GM12878 (cell line): ENCODE results near the gene SLC11A2. TPM values are rescaled to one million over a fixed set of nuclear protein-coding genes. Genes with fewer than 3 reads are reported as not detected.

Experiments used
- ATAC-seq: fragments of 200-7000 bp; cut with Tn5 transposase; 3 replicates; pipeline ENCODE4 v1.9.1; 2020; ENCODE audit warnings: mild to moderate bottlenecking, moderate library complexity
- BruUV-seq: library from RNA; stranded (reverse); fragments of 400-500 nt; replicated peaks from 2 replicates; lab custom pipeline; 2021; lab: Mats Ljungman, UMichigan
- CTCF ChIA-PET: fragments of 300-600 bp; sonication (Branson Sonifier 250); formaldehyde crosslinking; extraction: SDS; loops from one replicate; lab custom pipeline; 2021; ENCODE audit warnings: inconsistent platforms; lab: Yijun Ruan, JAX
- POLR2A ChIA-PET: fragments of 350-600 bp; formaldehyde crosslinking; extraction: SDS; loops from one replicate; lab custom pipeline; 2021; ENCODE audit warnings: inconsistent platforms; lab: Charles Lee
- RAD21 ChIA-PET: fragments of 300-600 bp; sonication (Branson Sonifier 250); formaldehyde crosslinking; loops from one replicate; lab custom pipeline; 2023; ENCODE audit warnings: antibody characterized with exemption; ENCODE audit not compliant: unreplicated experiment; lab: Charles Lee
- SMC1A ChIA-PET: fragments of 300-600 bp; sonication (Branson Sonifier 250); formaldehyde crosslinking; loops from one replicate; lab custom pipeline; 2023; ENCODE audit not compliant: unreplicated experiment, uncharacterized antibody; lab: Charles Lee
- DNase-seq: peaks from one replicate; pipeline ENCODE4 v3.0.0-alpha.2; 2011; ENCODE audit warnings: low read depth, low spot score
- FAIRE-seq: peaks from 3 replicates; lab custom pipeline; 2011; peaks lifted over from hg19 to GRCh38; lab: Jason Lieb, UNC
- H2AFZ ChIP-seq: 2 replicates; pipeline ENCODE4 v1.6.0; 2011; ENCODE audit warnings: low read depth, low read length, control low read depth; ENCODE audit not compliant: control insufficient read depth
- H3K27ac ChIP-seq: 2 replicates; pipeline ENCODE4 v1.5.1; 2011; ENCODE audit warnings: control low read depth; ENCODE audit not compliant: control insufficient read depth, insufficient read depth
- H3K27me3 ChIP-seq, 2 experiments: replicated peaks in 1 of 2; 2 replicates each; pipeline versions ENCODE4 v1.6.0 to v1.6.1; 2011; ENCODE audit warnings: low read length in 1 of 2; ENCODE audit not compliant: control insufficient read depth in 2 of 2, insufficient read depth in 2 of 2
- H3K36me3 ChIP-seq, 2 experiments: 2 replicates each; pipeline ENCODE4 v1.5.1; 2011; ENCODE audit warnings: low read length in 1 of 2; ENCODE audit not compliant: control insufficient read depth in 2 of 2, insufficient read depth in 2 of 2
- H3K4me1 ChIP-seq: 2 replicates; pipeline ENCODE4 v1.6.1; 2011; ENCODE audit warnings: mild to moderate bottlenecking, low read length, moderate library complexity, mixed read lengths; ENCODE audit not compliant: control insufficient read depth, insufficient read depth
- H3K4me2 ChIP-seq: 2 replicates; pipeline ENCODE4 v1.6.0; 2011; ENCODE audit warnings: control low read depth; ENCODE audit not compliant: control insufficient read depth, insufficient read depth
- H3K4me3 ChIP-seq: fragments of 200-600 bp; sonication (generic); 2 replicates; pipeline ENCODE4 v1.5.1; 2016
- H3K79me2 ChIP-seq: 2 replicates; pipeline ENCODE4 v1.6.0; 2011; ENCODE audit warnings: low read length; ENCODE audit not compliant: control insufficient read depth, insufficient read depth
- H3K9ac ChIP-seq: 2 replicates; pipeline ENCODE4 v1.8.0; 2011; ENCODE audit warnings: low read length, control low read depth, mixed read lengths; ENCODE audit not compliant: control insufficient read depth, insufficient read depth
- H3K9me3 ChIP-seq: replicated peaks from 3 replicates; pipeline ENCODE4 v1.5.1; 2011; ENCODE audit warnings: mild to moderate bottlenecking, low read length; ENCODE audit not compliant: control insufficient read depth, insufficient read depth
- H4K20me1 ChIP-seq: 2 replicates; pipeline ENCODE4 v1.6.0; 2011; ENCODE audit not compliant: control insufficient read depth, insufficient read depth
- NFIC ChIP-seq: IDR thresholded peaks from 2 replicates; pipeline ENCODE4 v1.6.1; 2012; ENCODE audit warnings: low read depth, mild to moderate bottlenecking, inconsistent platforms, low read length, moderate library complexity
- REST ChIP-seq: IDR thresholded peaks from 2 replicates; pipeline ENCODE4 v1.6.1; 2012; ENCODE audit warnings: mild to moderate bottlenecking, low read depth, low read length
- SMAD1 ChIP-seq: fragments of 450-650 bp; IDR thresholded peaks from 2 replicates; pipeline ENCODE4 v1.6.1; 2018; ENCODE audit warnings: mild to moderate bottlenecking, low read depth; ENCODE audit not compliant: partially characterized antibody
- SMARCA5 ChIP-seq: fragments of 450-650 bp; IDR thresholded peaks from 2 replicates; pipeline ENCODE4 v1.6.1; 2017; ENCODE audit warnings: mild to moderate bottlenecking
- TCF12 ChIP-seq: IDR thresholded peaks from 2 replicates; pipeline ENCODE4 v1.6.1; 2011; ENCODE audit warnings: low read depth, mild to moderate bottlenecking, low read length
- USF1 ChIP-seq: IDR thresholded peaks from 2 replicates; pipeline ENCODE4 v1.6.1; 2011; ENCODE audit warnings: borderline replicate concordance, low read depth, mild to moderate bottlenecking, moderate library complexity, mixed read lengths, low read length; ENCODE audit not compliant: insufficient read depth; ENCODE audit errors: extremely low read length
- ZBTB40 ChIP-seq: fragments of 450-650 bp; IDR thresholded peaks from 2 replicates; pipeline ENCODE4 v1.6.1; 2016; ENCODE audit warnings: mild to moderate bottlenecking, moderate library complexity, borderline replicate concordance
- WGBS: methylation state at CpG from one replicate; pipeline ENCODE4 v1.1.6; 2016; ENCODE audit warnings: low lambda C conversion rate; ENCODE audit not compliant: insufficient replicate concordance, insufficient coverage; ENCODE audit errors: missing lambda C conversion rate; 5-methylcytosine and 5-hydroxymethylcytosine counted together
- in situ Hi-C: fragments of 300-500 bp; cut with MboI; formaldehyde crosslinking; loops from 9 replicates; pipeline ENCODE4 v1.14.3; 2018; ENCODE audit warnings: mixed read lengths
- intact Hi-C: fragments of 100-400 bp; cut with micrococcal nuclease; formaldehyde crosslinking; loops from one replicate; pipeline ENCODE4 v1.14.2; 2022; ENCODE audit not compliant: unreplicated experiment
- polyA plus RNA-seq, 11 experiments: library from polyadenylated mRNA; depleted of rRNA in 4 of 11; unstranded in 6 of 11; stranded (reverse) in 5 of 11; fragments of >200 nt; fragmentation: Nextera tagmentation in 4 of 11; fragmentation: Illumina TruSeq in 1 of 11; extraction: Ambion mirVana in 4 of 11; extraction: Trizol in 1 of 11; gene quantifications; 1 replicate in 1 of 11; 2 replicates in 10 of 11; pipeline versions ENCODE4 v1.2.1 to v1.2.3, GENCODE V29; 2011 to 2016; ENCODE audit warnings: inconsistent platforms in 2 of 11, missing spikeins in 2 of 11, low read depth in 1 of 11
- total RNA-seq, 4 experiments: library from RNA; depleted of rRNA in 3 of 4; stranded (reverse); fragments of >200 nt in 3 of 4; fragmentation: Illumina TruSeq in 1 of 4; extraction: Trizol in 1 of 4; gene quantifications; 2 replicates each; pipeline versions ENCODE4 v1.2.1 to v1.2.3, GENCODE V29; 2013 to 2021

The SLC11A2 gene
- total and polyA plus RNA-seq, 10 of the 15 experiments (the other 5 are each of a cell fraction or from before 2014, with no cell fraction given), result 6.2 to 29.4 (median 15.6) TPM

GRCh38 chr12:51070004-51070403, 43.8 kb upstream of the SLC11A2 start:
- in situ Hi-C loops (no loop called here), intact Hi-C loops (no loop called here)
- Histone ChIP-seq H3K27ac (no peak overlapping the region), H3K4me2 (no peak overlapping the region), H4K20me1 (no peaks in the 10 kb centered on the region), H2AFZ (no peak overlapping the region), H3K79me2 (no peaks in the 10 kb centered on the region), H3K36me3 (peaks cover 2% of the 10 kb centered on the region in 2 experiments; a peak in 3 of 4 replicates), H3K9me3 (no peaks in the 10 kb centered on the region), H3K27me3 (no peaks in the 10 kb centered on the region), H3K9ac (no peak overlapping the region), H3K4me1 (no peaks in the 10 kb centered on the region), H3K4me3 (no peak overlapping the region)
- SMC1A ChIA-PET, result no interaction called here
- RAD21 ChIA-PET, result no interaction called here
- ATAC-seq (no peak), FAIRE-seq (no peak), DNase-seq (no peak)
- TF ChIP-seq SMARCA5 (no peak), REST (no peak), TCF12 (no peak), USF1 (no peak), SMAD1 (no peak), ZBTB40 (no peak), NFIC (no peak)
- WGBS, result 94% methylated on average over 3 of the region's 3 CpGs
- CTCF ChIA-PET, result no interaction called here
- TSS peak; percentile 75 for BruUV-seq
- POLR2A ChIA-PET, result interaction anchor here (0.7 kb wide), 1 partner anchor 147 kb away, joined by 4 read pairs; no protein-coding TSS in a partner anchor
